Epithelial cell of alveolus of lung (primary cell): ENCODE measurements around the gene MRPS18B. TPM values are rescaled to one million over a fixed set of nuclear protein-coding genes. Genes with fewer than 3 reads are reported as not detected.

Experiments used
- total RNA-seq: library from RNA; depleted of rRNA; stranded (reverse); fragments of >200 nt; gene quantifications from 2 replicates; pipeline ENCODE4 v1.2.1, GENCODE V29; 2015

MRPS18B gene
- total RNA-seq, result 66.7 and 68.2 TPM in 2 replicates

GRCh38 chr6:30617565-30618269, at the start of gene MRPS18B:
Gene MRPS18B, plus strand, starts transcription at chr6:30617840. Its CDS starts 26 bp downstream, at chr6:30617866.

GRCh38 chr6:30571075-30571761, 46.4 kb upstream of the MRPS18B start, which contains the start of gene ABCF1:
Gene ABCF1, plus strand, starts transcription at chr6:30571442. Its CDS starts 46 bp downstream, at chr6:30571488.

GRCh38 chr6:30616811-30617564, 652 bp upstream of the MRPS18B start, which contains the start of gene PPP1R10:
Gene PPP1R10, minus strand, starts transcription at chr6:30617243. Its CDS starts 7,299 bp downstream, at chr6:30609944.

GRCh38 chr6:30626484-30627366, 9.1 kb downstream of the MRPS18B start, which contains the start of gene ATAT1:
Gene ATAT1, plus strand, starts transcription at chr6:30626874.

GRCh38 chr6:30646450-30647241, 29.0 kb downstream of the MRPS18B start, which contains the start of gene C6orf136:
Gene C6orf136, plus strand, starts transcription at chr6:30647133. Its CDS starts 99 bp downstream, at chr6:30647232.

GRCh38 chr6:30672445-30673253, 55.0 kb downstream of the MRPS18B start, which contains the start of gene DHX16:
Gene DHX16, minus strand, starts transcription at chr6:30673006. Its CDS starts 165 bp downstream, at chr6:30672841.

Other genes starting within 250 kb of the MRPS18B start
- gene HLA-E, start 128.3 kb upstream of the MRPS18B start, total RNA-seq, result 140 and 208 TPM in 2 replicates
- gene GNL1, start 61.4 kb upstream of the MRPS18B start, total RNA-seq, result 33.7 and 55.1 TPM in 2 replicates
- 10.2 and 17.4 TPM in 2 replicates for gene PRR3, start 60.5 kb upstream of the MRPS18B start, total RNA-seq
- 31.8 and 33.6 TPM in 2 replicates for gene ABCF1, start 46.4 kb upstream of the MRPS18B start, total RNA-seq
- 19.9 and 59.6 TPM in 2 replicates for gene PPP1R10, start 597 bp upstream of the MRPS18B start, total RNA-seq
- 3.8 and 3.9 TPM in 2 replicates for gene ATAT1, start 9.0 kb downstream of the MRPS18B start, total RNA-seq
- gene C6orf136, start 29.3 kb downstream of the MRPS18B start, total RNA-seq, result 7.6 and 9.7 TPM in 2 replicates
- gene DHX16, start 55.2 kb downstream of the MRPS18B start, total RNA-seq, result 24.9 and 25.2 TPM in 2 replicates
- 53.7 and 67.1 TPM in 2 replicates for gene PPP1R18, start 68.8 kb downstream of the MRPS18B start, total RNA-seq
- gene NRM, start 73.1 kb downstream of the MRPS18B start, total RNA-seq, result 16.5 TPM in 2 replicates
- gene MDC1, start 99.4 kb downstream of the MRPS18B start, total RNA-seq, result 10.8 and 11.2 TPM in 2 replicates
- 514 and 1,241 TPM in 2 replicates for gene TUBB, start 102.5 kb downstream of the MRPS18B start, total RNA-seq
- 100 and 118 TPM in 2 replicates for gene FLOT1, start 124.8 kb downstream of the MRPS18B start, total RNA-seq
- gene IER3, start 126.7 kb downstream of the MRPS18B start, total RNA-seq, result 92.7 and 292 TPM in 2 replicates